Activated CD8-positive, alpha-beta T cell treated with anti-CD3 and anti-CD28 coated beads, Interleukin-2, amount 10 ng/mL, durations not matched to agents 7 days and 5 days (primary cell): ENCODE data around the gene RRN3. TPM values are rescaled to one million over a fixed set of nuclear protein-coding genes. Genes with fewer than 3 reads are reported as not detected.
A peak's percentile ranks its signal among the peaks of the same experiment; 100 is the strongest.
"Not testable (repeated sequence)": the region's sequence is repeated elsewhere in the genome, so short reads cannot be mapped to it uniquely, and the experiment has no call there.

Source experiments
- ATAC-seq: fragments of 150-1000 bp; cut with Tn5 transposase; one replicate; pipeline ENCODE4 v1.10.0; 2021; ENCODE audit warnings: moderate library complexity
- CTCF ChIA-PET: fragments of 350-600 bp; sonication (Branson Sonifier 250); formaldehyde crosslinking; loops from one replicate; lab custom pipeline; 2021; ENCODE audit warnings: antibody characterized with exemption; lab: Charles Lee
- POLR2A ChIA-PET: fragments of 350-600 bp; sonication (Branson Sonifier 250); formaldehyde crosslinking; loops from one replicate; lab custom pipeline; 2021; ENCODE audit warnings: antibody characterized with exemption; lab: Charles Lee
- DNase-seq: peaks from one replicate; pipeline ENCODE4 v3.0.0-alpha.2; 2020
- H3K27ac Mint-ChIP-seq: one replicate; pipeline ENCODE4 v1.8.0; 2021; ENCODE audit warnings: mild to moderate bottlenecking, mixed read lengths
- H3K27me3 Mint-ChIP-seq: one replicate; pipeline ENCODE4 v1.8.0; 2021; ENCODE audit warnings: low read depth, mixed read lengths
- H3K36me3 Mint-ChIP-seq: one replicate; pipeline ENCODE4 v1.8.0; 2021; ENCODE audit warnings: low read depth, mixed read lengths
- H3K4me1 Mint-ChIP-seq: one replicate; pipeline ENCODE4 v1.8.0; 2021; ENCODE audit warnings: low read depth, mixed read lengths
- H3K4me3 Mint-ChIP-seq: one replicate; pipeline ENCODE4 v1.8.0; 2021; ENCODE audit warnings: mild to moderate bottlenecking, mixed read lengths
- H3K9me3 Mint-ChIP-seq: one replicate; pipeline ENCODE4 v1.8.0; 2022; ENCODE audit warnings: mixed read lengths; ENCODE audit not compliant: insufficient read depth
- total RNA-seq, 2 experiments: library from RNA; stranded (reverse); gene quantifications; one replicate each; pipeline ENCODE4 v1.2.3, GENCODE V29; 2021

Gene RRN3
- total RNA-seq, 2 experiments from 2014 or later: 25.5 to 26.7 TPM

DNA sequence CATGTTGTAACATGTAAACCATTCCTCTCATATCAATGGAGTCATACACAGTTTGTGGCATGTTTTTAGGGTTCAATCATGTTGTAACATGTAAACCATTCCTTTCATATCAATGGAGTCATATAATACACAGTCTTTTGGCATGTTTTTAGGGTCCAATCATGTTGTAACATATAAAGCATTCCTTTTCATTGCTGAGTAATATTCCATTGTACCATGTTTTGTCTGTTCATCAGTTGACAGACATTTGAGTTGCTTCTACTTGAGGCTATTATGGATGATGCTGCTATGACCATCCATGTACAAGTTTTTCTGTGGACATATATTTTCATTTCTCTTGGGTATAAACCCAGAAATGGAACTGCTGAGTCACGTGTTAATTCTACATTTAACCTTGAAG, 13.2 kb downstream of the RRN3 start:
- CTCF ChIA-PET, ATAC-seq, H3K27ac Mint-ChIP-seq, H3K4me1 Mint-ChIP-seq, DNase-seq, H3K27me3 Mint-ChIP-seq, H3K4me3 Mint-ChIP-seq, H3K9me3 Mint-ChIP-seq, POLR2A ChIA-PET: not testable (repeated sequence)
- H3K36me3 Mint-ChIP-seq: peaks cover 59% of the 10 kb centered on the region

DNA sequence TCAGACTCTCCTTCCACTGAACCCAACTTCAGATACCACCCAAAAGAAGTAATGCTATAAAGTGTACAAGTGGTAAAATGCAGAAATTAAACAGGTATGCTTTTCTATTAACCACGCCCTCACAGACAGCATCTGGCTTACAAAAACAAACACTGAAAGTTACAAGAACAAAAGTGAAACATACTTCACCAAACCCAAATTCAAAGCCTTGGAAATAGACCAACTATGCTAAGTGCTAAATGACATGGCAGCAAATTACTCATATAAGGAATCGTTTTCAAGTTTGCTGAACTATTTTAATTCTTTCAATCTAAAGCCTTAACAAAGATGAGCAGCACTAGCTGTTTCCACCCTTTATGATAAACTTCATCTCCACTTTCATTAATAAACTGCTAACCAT, 17.9 kb downstream of the RRN3 start:
- H3K27me3 Mint-ChIP-seq, ATAC-seq, POLR2A ChIA-PET: not testable (repeated sequence)

DNA sequence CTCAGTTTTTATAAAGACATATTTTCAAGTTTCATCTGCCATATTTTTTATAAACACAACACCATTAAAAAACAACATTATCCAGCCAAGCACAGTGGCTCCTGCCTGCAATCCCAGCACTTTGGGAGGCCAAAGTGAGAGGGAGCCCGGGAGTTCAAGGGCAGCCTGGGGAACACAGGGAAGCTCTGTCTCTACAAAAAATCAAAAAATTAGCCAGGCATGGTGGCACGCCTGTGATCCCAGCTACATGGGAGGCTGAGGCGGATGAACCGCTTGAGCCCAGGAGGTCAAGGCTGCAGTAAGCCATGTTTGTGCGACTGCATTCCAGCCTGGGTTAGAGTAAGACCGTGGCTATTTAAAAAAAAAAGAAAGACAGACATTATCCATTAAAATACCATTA, 21.0 kb downstream of the RRN3 start:
- Mint-ChIP-seq H3K27ac (no peak overlapping the region), H3K4me3 (no peak overlapping the region), H3K36me3 (peaks cover 54% of the 10 kb centered on the region), H3K9me3 (no peaks in the 10 kb centered on the region), H3K4me1 (no peaks in the 10 kb centered on the region), H3K27me3 (no peaks in the 10 kb centered on the region)
- ChIA-PET CTCF (interaction anchor here (0.9 to 3.8 kb wide), 5 partner anchors 12 to 51 kb away, joined by 3 to 19 read pairs (median 5); partner anchors contain the start of genes NTAN1 and RRN3), POLR2A (no interaction called here)
- no peak for DNase-seq
- ATAC-seq: no peak

More for the DNA sequence above, 17.9 kb downstream of the RRN3 start:
- H3K4me3 Mint-ChIP-seq, DNase-seq, CTCF ChIA-PET, H3K27ac Mint-ChIP-seq, H3K9me3 Mint-ChIP-seq, H3K4me1 Mint-ChIP-seq: not testable (repeated sequence)
- H3K36me3 Mint-ChIP-seq: peaks cover 60% of the 10 kb centered on the region

DNA sequence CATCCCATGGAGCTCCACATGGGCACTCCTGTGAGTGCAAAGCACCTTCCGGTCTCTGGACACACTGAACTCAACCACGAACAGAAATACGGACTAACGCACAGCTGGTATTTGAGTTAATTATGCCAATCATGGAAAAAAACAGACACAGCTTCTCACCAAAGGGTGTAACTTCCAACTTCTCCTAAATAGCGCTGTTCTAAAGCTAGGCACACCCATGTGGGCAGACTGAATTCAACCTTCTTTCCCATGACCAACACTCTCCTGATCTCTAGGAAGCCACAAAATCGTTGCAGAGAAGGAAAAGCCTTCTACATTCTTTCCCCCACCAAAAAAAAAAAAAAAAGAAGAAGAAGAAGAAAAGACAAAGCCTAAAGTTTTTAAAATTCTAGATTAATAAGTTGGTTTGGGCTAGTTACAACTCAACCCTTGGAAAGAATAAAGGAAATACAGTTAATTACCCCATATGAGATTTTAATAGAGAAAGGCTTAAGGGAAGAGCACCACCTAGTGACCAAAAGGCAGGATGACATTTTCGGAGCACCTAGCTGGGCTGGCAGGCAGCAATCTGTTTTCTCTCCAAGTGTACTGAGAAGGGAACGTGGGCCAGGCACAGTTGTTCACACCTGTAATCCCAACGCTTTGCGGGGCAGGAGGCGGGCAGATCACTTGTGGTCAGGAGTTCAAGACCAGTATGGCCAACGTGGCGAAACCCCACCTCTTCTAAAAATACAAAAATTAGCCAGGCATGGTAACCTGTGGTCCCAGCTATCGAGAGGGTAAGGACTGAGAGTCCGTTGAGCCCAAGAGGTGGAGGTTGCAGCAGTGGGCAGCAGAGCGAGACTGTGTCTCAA, 21.9 kb downstream of the RRN3 start:
- H3K4me3 Mint-ChIP-seq, DNase-seq, H3K27ac Mint-ChIP-seq, H3K4me1 Mint-ChIP-seq, POLR2A ChIA-PET, H3K27me3 Mint-ChIP-seq, H3K9me3 Mint-ChIP-seq: not testable (repeated sequence)
- CTCF ChIA-PET: interaction anchor here (0.9 to 3.8 kb wide), 5 partner anchors 11 to 50 kb away, joined by 3 to 19 read pairs (median 5); partner anchors contain the start of genes NTAN1 and RRN3
- ATAC-seq: peak; percentile 73
- H3K36me3 Mint-ChIP-seq: peaks cover 47% of the 10 kb centered on the region

DNA sequence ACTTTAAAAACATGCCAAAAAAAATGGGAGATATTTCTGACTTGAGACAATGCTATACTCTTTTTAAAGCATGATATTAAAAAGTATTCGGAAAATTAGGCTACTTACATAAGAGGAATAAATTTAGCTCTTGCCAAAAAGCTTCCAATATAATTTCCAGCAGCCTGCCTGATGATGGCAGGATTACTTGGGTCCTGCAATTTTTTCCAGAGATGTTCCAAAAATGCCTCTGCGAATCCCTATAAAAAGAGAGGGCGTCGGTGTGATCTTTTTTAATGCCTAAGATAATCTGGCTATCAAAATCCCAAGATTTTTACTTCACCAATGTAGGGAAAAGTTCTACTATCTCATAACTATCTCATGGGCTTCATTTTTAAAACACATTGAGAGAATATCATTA, 23.1 kb downstream of the RRN3 start:
- H3K4me3 Mint-ChIP-seq, POLR2A ChIA-PET, H3K9me3 Mint-ChIP-seq, ATAC-seq, DNase-seq, H3K27ac Mint-ChIP-seq, H3K4me1 Mint-ChIP-seq, H3K27me3 Mint-ChIP-seq: not testable (repeated sequence)
- peaks cover 39% of the 10 kb centered on the region for H3K36me3 Mint-ChIP-seq
- CTCF ChIA-PET: interaction anchor here (3.8 kb wide), 1 partner anchor 14 kb away, joined by 19 read pairs; the partner anchor contains the start of gene NTAN1

DNA sequence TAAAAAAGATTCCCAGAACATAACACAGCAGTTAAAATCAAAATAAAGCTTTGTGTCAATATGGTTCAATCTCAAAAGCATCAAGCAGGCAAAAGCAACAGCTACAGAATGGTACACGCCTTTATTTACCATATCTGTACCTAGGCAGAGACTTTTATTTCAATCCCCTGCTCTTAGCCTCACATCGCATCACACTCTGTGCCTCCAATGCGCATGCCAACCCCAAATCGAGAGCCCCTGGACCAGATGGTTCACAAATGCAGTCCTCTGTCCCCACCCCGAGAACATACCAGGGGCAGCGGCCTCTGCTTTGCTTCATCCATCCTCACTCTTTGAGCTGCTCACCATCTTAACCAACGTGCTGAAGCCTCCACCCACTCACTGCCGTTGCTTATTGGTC, 27.4 kb downstream of the RRN3 start:
- ATAC-seq, POLR2A ChIA-PET, H3K9me3 Mint-ChIP-seq, H3K27ac Mint-ChIP-seq, H3K4me3 Mint-ChIP-seq, H3K27me3 Mint-ChIP-seq, CTCF ChIA-PET, H3K4me1 Mint-ChIP-seq, DNase-seq: not testable (repeated sequence)
- H3K36me3 Mint-ChIP-seq: peaks cover 34% of the 10 kb centered on the region

DNA sequence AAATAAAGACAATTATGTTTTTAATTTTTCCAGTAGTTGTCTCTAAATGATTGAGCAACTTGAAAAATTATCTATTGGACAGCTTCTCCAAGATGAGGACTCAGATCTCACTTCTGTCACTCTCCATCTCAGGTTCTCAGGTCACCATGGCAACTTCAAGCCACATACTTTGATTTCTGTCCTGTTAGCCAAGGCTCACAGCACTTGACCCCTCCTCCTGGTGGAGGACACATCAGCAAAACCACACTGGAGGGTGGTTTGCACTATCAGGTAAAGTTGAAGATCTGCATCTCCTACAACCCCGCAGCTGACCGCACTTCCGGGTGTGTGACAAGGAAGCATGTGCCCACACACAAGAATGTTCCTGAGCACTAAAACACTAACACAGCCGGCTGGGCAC, 28.1 kb downstream of the RRN3 start:
- H3K4me1 Mint-ChIP-seq, H3K4me3 Mint-ChIP-seq, H3K27me3 Mint-ChIP-seq, CTCF ChIA-PET, H3K27ac Mint-ChIP-seq, H3K9me3 Mint-ChIP-seq, POLR2A ChIA-PET, ATAC-seq, DNase-seq: not testable (repeated sequence)
- H3K36me3 Mint-ChIP-seq: peaks cover 40% of the 10 kb centered on the region

DNA sequence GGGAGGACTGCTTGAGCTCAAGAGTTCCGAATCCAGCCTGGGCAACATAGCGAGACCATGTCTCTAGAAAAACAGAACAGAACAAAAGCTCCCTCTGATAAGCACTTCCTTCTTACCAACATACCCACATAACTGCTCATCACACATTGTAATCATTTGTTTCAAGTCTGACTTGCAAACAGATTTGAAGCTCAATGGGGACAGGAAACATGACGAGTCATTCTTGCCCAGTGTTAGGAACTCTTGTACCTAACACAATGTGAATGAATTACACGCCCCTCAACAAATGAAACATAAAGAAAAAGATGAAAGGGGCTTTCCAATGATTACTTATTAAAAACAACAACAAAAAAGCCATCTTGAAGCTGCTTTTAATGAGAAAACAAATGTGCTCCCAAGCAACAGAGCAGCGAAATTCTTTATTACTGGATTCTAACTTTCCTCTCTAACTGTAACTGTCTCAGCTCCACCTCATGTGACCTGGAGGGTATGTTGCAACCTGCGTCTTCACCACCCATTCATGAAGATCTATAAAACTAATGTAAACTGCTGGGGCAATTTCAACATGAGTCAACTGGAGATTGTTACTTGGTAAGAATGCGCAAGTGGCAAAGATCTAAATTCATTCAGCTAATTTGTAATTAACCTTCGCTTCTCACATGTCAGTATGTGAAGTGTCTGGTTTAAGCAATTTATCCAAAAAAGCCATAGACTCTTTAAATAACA, 31.8 kb downstream of the RRN3 start:
- H3K27me3 Mint-ChIP-seq, POLR2A ChIA-PET, H3K4me3 Mint-ChIP-seq, H3K27ac Mint-ChIP-seq, H3K9me3 Mint-ChIP-seq, H3K4me1 Mint-ChIP-seq, DNase-seq, ATAC-seq: not testable (repeated sequence)
- peaks cover 48% of the 10 kb centered on the region for H3K36me3 Mint-ChIP-seq
- CTCF ChIA-PET: interaction anchor here (1.6 kb wide), 1 partner anchor 11 kb away, joined by 7 read pairs; no protein-coding TSS in a partner anchor

DNA sequence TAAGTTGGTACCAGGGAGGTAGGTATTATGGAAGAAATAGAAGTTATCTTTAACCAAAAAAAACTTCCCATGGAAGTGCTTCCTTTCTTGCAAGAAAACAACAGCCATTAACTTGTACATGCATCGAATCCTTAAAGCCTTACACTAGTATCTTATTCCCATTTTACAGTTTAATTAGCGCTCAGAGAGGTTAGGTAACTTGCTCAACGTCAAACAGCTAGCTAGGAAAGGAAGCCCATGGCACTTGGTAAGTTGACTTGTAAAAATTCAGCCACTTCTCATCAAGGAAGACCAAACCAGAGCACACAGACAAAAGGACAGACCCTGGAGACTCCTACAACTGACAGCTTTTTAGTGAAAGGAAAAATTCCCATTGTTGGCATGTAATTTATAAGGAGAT, 34.7 kb downstream of the RRN3 start:
- no peaks in the 10 kb centered on the region for H3K27me3 Mint-ChIP-seq
- H3K36me3 Mint-ChIP-seq: peaks cover 41% of the 10 kb centered on the region
- no peak overlapping the region for H3K27ac Mint-ChIP-seq
- POLR2A ChIA-PET: no interaction called here
- no peak overlapping the region for H3K4me3 Mint-ChIP-seq
- CTCF ChIA-PET: no interaction called here
- H3K4me1 Mint-ChIP-seq: peaks cover 13% of the 10 kb centered on the region
- no peak for DNase-seq
- H3K9me3 Mint-ChIP-seq: no peaks in the 10 kb centered on the region
- ATAC-seq: no peak

DNA sequence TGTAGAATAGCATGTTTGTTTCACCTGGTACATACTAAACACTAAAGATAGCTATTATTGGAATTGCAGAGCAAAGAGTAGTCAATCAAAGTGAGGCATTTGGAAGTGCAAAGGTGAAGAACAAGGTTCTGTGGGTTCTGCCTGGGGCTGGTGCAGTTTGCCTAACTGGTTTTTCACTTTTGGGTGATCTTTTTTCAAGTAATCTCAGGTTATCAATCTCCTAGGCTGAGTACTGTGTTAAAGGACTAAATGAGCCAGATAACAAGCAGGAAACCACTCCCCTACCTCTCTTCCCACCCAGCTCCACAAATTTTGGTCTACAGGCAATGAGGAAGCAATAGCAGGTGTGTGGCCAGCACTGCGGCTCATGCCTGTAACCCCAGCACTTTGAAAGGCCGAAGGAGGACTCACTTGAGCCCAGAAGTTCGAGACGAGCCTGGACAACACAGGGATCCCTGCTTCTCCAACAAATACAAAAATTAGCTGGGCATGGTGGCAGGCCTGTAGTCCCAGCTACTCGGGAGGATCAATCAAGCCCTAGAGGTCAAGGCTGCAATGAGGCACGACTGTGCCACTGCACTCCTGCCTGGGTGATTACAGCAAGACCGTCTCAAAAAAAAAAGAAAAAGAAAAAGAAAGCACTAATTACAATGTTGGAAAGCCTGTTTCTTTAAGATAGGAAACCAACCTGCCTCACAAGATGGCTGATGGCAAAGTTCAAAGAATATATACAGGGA, 36.2 kb downstream of the RRN3 start:
- no peak overlapping the region for H3K27ac Mint-ChIP-seq
- ChIA-PET CTCF (interaction anchor here (2.6 kb wide), 1 partner anchor 15 kb away, joined by 19 read pairs; no protein-coding TSS in a partner anchor), POLR2A (no interaction called here)
- H3K36me3 Mint-ChIP-seq: peaks cover 36% of the 10 kb centered on the region
- no peaks in the 10 kb centered on the region for H3K27me3 Mint-ChIP-seq
- H3K4me1 Mint-ChIP-seq: peaks cover 17% of the 10 kb centered on the region
- H3K4me3 Mint-ChIP-seq: no peak overlapping the region
- H3K9me3 Mint-ChIP-seq: no peaks in the 10 kb centered on the region
- DNase-seq (no peak), ATAC-seq (no peak)
